GM23338 (cell line): Measurements from ENCODE around the gene ZSCAN5A.

Experiments
- CTCF ChIP-seq, 2 experiments: fragments of 200-600 bp in 1 of 2; sonication (generic) in 1 of 2; conservative IDR thresholded peaks; 2 replicates each; pipeline versions ENCODE4 v1.5.1 to v1.6.1; 2016 to 2017; ENCODE audit warnings: antibody characterized with exemption in 2 of 2, low read depth in 2 of 2, mild to moderate bottlenecking in 2 of 2, moderate library complexity in 1 of 2
- ETS1 ChIP-seq: IDR thresholded peaks from 2 replicates; pipeline ENCODE4 v1.6.1; 2016; ENCODE audit warnings: antibody characterized with exemption
- EZH2 ChIP-seq: fragments of 200-600 bp; sonication (generic); IDR thresholded peaks from one replicate; pipeline ENCODE4 v1.8.0; 2017; ENCODE audit warnings: antibody characterized with exemption, mild to moderate bottlenecking, low read depth; ENCODE audit not compliant: unreplicated experiment
- EZH2phosphoT487 ChIP-seq: fragments of 200-600 bp; sonication (generic); IDR thresholded peaks from one replicate; pipeline ENCODE4 v1.8.1; 2018; ENCODE audit warnings: antibody characterized with exemption; ENCODE audit not compliant: unreplicated experiment
- JUNB ChIP-seq: IDR thresholded peaks from one replicate; pipeline ENCODE4 v1.6.1; 2016; ENCODE audit warnings: antibody characterized with exemption; ENCODE audit not compliant: unreplicated experiment
- POLR2AphosphoS5 ChIP-seq: IDR thresholded peaks from 2 replicates; pipeline ENCODE4 v1.6.1; 2016; ENCODE audit warnings: antibody characterized with exemption, low read depth
- TF ChIP-seq, protein P1 (sequence below): IDR thresholded peaks from one replicate; pipeline ENCODE4 v1.6.1; 2018; ENCODE audit warnings: antibody characterized with exemption; ENCODE audit not compliant: unreplicated experiment

DNA sequence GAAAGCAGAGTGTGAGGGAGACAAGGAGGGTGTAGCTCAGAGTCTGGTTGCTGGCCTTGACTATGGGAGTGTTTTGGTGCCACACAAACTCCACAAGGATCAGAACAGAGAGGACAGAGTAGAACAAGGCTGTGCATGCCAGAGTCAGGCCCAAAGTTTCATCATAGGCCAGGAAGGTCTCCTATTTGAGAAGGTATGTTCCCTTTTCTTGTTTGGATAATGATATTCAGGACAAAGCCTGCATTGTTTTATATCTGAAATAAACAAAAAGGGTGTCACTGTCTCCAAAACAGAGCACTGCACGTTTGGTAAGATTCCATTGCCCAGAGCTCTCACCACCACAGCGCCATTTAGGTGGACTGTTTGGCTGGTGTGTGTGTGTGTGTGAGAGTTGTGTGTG, 3.1 kb upstream of the ZSCAN5A start:
- no peak for TF ChIP-seq CTCF (conservative IDR thresholded peaks at IDR 0.05; ENCODE audit: low read depth in 2 of 2)
- no peak for TF ChIP-seq EZH2
- TF ChIP-seq POLR2AphosphoS5 = no peak
- TF ChIP-seq, protein P1, sequence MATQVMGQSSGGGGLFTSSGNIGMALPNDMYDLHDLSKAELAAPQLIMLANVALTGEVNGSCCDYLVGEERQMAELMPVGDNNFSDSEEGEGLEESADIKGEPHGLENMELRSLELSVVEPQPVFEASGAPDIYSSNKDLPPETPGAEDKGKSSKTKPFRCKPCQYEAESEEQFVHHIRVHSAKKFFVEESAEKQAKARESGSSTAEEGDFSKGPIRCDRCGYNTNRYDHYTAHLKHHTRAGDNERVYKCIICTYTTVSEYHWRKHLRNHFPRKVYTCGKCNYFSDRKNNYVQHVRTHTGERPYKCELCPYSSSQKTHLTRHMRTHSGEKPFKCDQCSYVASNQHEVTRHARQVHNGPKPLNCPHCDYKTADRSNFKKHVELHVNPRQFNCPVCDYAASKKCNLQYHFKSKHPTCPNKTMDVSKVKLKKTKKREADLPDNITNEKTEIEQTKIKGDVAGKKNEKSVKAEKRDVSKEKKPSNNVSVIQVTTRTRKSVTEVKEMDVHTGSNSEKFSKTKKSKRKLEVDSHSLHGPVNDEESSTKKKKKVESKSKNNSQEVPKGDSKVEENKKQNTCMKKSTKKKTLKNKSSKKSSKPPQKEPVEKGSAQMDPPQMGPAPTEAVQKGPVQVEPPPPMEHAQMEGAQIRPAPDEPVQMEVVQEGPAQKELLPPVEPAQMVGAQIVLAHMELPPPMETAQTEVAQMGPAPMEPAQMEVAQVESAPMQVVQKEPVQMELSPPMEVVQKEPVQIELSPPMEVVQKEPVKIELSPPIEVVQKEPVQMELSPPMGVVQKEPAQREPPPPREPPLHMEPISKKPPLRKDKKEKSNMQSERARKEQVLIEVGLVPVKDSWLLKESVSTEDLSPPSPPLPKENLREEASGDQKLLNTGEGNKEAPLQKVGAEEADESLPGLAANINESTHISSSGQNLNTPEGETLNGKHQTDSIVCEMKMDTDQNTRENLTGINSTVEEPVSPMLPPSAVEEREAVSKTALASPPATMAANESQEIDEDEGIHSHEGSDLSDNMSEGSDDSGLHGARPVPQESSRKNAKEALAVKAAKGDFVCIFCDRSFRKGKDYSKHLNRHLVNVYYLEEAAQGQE = no peak
- no peak for TF ChIP-seq EZH2phosphoT487
- TF ChIP-seq JUNB = no peak
- TF ChIP-seq ETS1 = no peak
